Activated naive CD8-positive, alpha-beta T cell treated with anti-CD3 and anti-CD28 coated beads, Interleukin-2, amount 50 U/mL, for 16 hours (primary cell): ENCODE measurements around the gene DEFB131A.
"Not testable (repeated sequence)": the region's sequence is repeated elsewhere in the genome, so short reads cannot be mapped to it uniquely, and the experiment has no call there.

Experiments used
- DNase-seq: peaks from one replicate; pipeline ENCODE4 v3.0.0-alpha.2; 2020; ENCODE audit warnings: low read depth, low spot score

Gene DEFB131A

GRCh38 chr4:9494256-9495035 is 50.2 kb downstream of the DEFB131A start:
- not testable (repeated sequence) for DNase-seq

GRCh38 chr4:9495443-9495842 is 51.2 kb downstream of the DEFB131A start:
- peak; percentile 49 for DNase-seq

GRCh38 chr4:9497575-9498467 is 53.6 kb downstream of the DEFB131A start:
- DNase-seq = not testable (repeated sequence)

GRCh38 chr4:9498468-9499040 is 54.3 kb downstream of the DEFB131A start:
- not testable (repeated sequence) for DNase-seq

GRCh38 chr4:9499974-9500487 is 55.8 kb downstream of the DEFB131A start:
- DNase-seq = not testable (repeated sequence)
